CD4-positive, alpha-beta T cell treated with Interleukin-6 for 4 hours (primary cell): ENCODE data around the gene MBD5.

ENCODE experiments used
- DNase-seq: peaks from one replicate; pipeline ENCODE4 v3.0.0-alpha.2; 2020; ENCODE audit warnings: mixed read lengths

MBD5 gene

GRCh38 chr2:148234143-148234542 is 213.3 kb downstream of the MBD5 start:
- DNase-seq: no peak

GRCh38 chr2:148237911-148238310 is 217.0 kb downstream of the MBD5 start:
- no peak for DNase-seq

GRCh38 chr2:148238561-148238960 is 217.7 kb downstream of the MBD5 start:
- no peak for DNase-seq

GRCh38 chr2:148240838-148241237 is 219.9 kb downstream of the MBD5 start:
- no peak for DNase-seq

GRCh38 chr2:148244593-148245292 is 223.9 kb downstream of the MBD5 start:
- DNase-seq: no peak

- no peak for DNase-seq
Observed at GRCh38 chr2:148251993-148252392, 231.1 kb downstream of the MBD5 start.

GRCh38 chr2:148252646-148253045 is 231.8 kb downstream of the MBD5 start:
- DNase-seq: no peak

- no peak for DNase-seq
Observed at GRCh38 chr2:148253685-148254084, 232.8 kb downstream of the MBD5 start.

GRCh38 chr2:148255929-148256328 is 235.0 kb downstream of the MBD5 start:
- no peak for DNase-seq

- DNase-seq: no peak
Observed at GRCh38 chr2:148257276-148257675, 236.4 kb downstream of the MBD5 start.

- DNase-seq: no peak
Observed at GRCh38 chr2:148258124-148258523, 237.2 kb downstream of the MBD5 start.

- no peak for DNase-seq
Observed at GRCh38 chr2:148259674-148260073, 238.8 kb downstream of the MBD5 start.

GRCh38 chr2:148263890-148264289 is 243.0 kb downstream of the MBD5 start:
- no peak for DNase-seq

- DNase-seq: no peak
Observed at GRCh38 chr2:148273158-148273691, 252.3 kb downstream of the MBD5 start.

GRCh38 chr2:148279216-148279615 is 258.3 kb downstream of the MBD5 start:
- no peak for DNase-seq

GRCh38 chr2:148282201-148282600 is 261.3 kb downstream of the MBD5 start:
- no peak for DNase-seq

GRCh38 chr2:148292431-148292830 is 271.5 kb downstream of the MBD5 start:
- DNase-seq: no peak

GRCh38 chr2:148298196-148298595 is 277.3 kb downstream of the MBD5 start:
- no peak for DNase-seq

GRCh38 chr2:148299616-148300015 is 278.7 kb downstream of the MBD5 start:
- no peak for DNase-seq

- DNase-seq: no peak
Observed at GRCh38 chr2:148300544-148300943, 279.7 kb downstream of the MBD5 start.

GRCh38 chr2:148301362-148301761 is 280.5 kb downstream of the MBD5 start:
- no peak for DNase-seq

GRCh38 chr2:148302526-148302925 is 281.6 kb downstream of the MBD5 start:
- DNase-seq: no peak

GRCh38 chr2:148303161-148303560 is 282.3 kb downstream of the MBD5 start:
- no peak for DNase-seq

GRCh38 chr2:148305476-148305875 is 284.6 kb downstream of the MBD5 start:
- no peak for DNase-seq

- DNase-seq: no peak
Observed at GRCh38 chr2:148306027-148306426, 285.1 kb downstream of the MBD5 start.
